GM21786 (cell line): ENCODE data around the gene WDR7.

Experiments
- ATAC-seq: cut with Tn5 transposase; IDR thresholded peaks from one replicate; pipeline ENCODE4 v1.9.1; 2021; ENCODE audit not compliant: unreplicated experiment

WDR7 gene

DNA sequence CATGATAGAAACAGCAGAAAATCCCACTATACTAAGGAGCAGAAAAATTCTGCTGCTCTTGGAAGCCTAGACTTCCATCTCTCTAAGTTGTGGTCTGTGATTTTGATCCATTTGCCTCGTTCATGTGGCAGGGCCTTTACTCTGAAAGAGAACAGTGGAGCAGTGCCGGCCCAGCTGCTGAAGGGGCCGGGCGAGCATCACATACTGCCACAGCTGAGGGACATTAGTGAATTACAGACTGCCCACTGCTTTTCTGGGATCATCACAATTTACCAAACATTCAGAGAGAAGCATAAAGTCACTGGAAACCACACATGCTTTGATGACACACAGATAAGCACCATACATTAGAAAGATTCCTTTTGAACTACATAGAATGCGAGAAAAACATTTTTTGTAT, 278.7 kb downstream of the WDR7 start:
- ATAC-seq = no peak

DNA sequence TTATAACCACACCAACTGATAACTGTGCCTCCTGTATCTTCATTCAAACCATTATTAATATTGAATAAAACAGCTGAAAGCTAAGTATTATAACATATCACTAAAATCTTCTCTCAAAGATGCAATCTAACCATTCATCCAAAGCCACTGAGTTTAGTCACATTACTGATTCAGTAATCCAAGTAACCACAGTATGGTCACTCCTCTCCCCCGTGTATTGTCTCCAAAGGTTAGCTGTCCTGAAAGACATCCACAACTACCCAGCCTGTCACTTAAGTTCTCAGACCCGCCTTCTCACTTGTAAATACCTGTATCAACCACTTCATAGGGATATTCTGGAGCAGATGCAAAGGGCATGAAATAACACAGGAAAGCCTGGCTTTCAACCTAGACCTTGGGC, 282.3 kb downstream of the WDR7 start:
- no peak for ATAC-seq

DNA sequence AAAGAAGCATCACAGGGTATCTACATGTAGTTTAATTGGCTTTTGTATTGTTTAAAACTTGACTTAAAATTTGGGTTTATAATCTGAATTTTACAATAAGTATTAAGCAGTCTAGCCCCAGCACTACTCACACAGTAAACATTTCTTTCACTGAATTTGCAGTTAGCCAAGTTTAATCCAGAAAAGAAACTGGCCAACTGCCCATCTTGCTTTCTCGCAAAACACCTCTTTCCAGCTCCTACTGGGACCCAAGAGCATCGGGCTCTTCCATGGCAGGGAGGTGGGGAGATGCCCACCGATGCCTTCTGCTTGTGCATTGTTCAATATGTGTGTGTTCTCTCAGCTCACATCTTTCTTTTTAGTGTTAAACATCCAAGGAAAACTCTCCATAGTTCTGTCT, 283.0 kb downstream of the WDR7 start:
- no peak for ATAC-seq

DNA sequence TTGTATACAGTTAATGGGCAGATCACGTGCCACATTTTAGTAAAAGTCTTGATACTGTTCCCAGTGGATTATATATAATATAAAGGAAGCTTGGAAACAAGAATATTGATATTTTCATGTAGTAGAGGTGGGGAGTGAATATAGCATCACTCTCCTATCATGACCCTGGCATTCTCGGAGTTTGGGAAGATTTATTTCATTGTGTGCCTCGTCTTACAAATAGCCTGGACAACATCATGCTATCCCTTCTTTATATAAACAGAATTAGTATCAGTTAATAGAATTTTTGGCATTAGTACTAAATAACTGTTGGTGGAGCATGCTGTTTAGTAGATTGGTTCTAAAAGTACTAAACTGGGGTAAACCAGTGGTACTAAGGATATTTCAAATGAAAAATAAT, 283.7 kb downstream of the WDR7 start:
- no peak for ATAC-seq

DNA sequence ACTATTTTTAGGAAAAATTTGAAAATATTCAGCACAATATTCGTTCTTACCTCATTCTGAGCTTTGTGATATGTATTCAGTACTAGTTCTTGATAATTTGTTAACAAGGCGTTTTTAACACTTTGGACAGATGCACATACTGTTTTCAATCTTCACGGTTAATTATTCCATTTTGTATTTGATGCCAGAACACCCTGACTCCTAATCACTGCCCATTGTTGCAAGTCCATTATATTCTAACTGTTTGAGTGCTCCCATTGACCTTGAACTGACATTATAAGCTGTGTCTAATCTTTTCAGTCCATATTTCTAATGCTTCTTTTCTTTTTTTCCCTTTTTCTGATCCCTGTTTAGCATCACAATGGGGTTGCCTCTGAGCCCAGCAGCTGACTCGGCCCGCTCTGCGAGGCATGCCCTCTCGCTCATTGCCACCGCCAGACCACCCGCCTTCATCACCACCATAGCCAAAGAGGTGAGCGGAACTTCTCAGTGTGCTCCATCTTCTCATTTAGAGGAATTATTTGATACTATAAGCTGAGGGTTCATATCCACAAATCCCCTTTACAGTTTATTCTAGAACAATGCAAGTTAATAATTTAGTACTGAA, 284.4 kb downstream of the WDR7 start:
- no peak for ATAC-seq

DNA sequence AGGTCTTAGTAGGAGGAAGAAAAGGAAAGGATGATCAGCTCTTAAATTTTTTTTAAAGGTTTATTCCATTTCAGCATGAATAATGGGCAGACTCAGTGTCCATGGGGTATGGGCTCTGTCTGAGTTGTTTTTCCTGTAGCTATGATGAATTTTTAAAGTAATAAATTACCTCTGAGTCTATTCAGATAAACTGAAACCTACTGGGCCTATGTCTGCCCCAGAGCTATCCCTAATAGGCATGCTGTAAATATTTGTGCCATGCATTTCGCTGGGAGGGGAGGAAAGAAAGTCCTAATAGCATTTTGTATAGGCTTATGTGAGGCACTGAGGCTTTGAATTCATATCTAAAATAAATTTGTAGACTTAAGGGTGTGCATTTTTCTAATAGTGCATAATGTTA, 285.3 kb downstream of the WDR7 start:
- no peak for ATAC-seq

DNA sequence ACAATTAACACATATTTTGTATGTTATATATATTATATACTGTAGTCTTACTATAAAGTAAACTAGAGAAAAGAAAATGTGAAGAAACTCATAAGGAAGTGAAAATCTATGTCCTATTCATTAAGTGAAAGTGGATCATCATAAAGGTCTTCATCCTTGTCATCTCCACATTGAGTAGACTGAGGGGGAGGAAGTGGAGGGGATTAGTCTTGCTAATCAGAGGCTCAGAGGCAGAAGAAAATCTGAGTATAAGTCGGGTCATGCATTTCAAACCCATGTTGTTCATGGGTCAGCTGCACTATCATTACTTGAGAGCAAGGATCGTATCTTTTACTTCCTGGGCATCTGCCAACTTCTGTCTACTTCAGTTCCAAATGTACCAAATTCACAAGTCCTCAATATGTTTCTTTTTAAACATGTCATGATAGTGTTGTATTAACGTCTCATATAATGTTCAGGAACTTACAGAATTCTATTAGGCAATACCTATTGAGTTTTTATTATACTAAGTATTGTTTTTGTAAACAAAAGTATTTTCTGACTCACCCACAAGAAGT, 286.8 kb downstream of the WDR7 start:
- ATAC-seq = no peak

DNA sequence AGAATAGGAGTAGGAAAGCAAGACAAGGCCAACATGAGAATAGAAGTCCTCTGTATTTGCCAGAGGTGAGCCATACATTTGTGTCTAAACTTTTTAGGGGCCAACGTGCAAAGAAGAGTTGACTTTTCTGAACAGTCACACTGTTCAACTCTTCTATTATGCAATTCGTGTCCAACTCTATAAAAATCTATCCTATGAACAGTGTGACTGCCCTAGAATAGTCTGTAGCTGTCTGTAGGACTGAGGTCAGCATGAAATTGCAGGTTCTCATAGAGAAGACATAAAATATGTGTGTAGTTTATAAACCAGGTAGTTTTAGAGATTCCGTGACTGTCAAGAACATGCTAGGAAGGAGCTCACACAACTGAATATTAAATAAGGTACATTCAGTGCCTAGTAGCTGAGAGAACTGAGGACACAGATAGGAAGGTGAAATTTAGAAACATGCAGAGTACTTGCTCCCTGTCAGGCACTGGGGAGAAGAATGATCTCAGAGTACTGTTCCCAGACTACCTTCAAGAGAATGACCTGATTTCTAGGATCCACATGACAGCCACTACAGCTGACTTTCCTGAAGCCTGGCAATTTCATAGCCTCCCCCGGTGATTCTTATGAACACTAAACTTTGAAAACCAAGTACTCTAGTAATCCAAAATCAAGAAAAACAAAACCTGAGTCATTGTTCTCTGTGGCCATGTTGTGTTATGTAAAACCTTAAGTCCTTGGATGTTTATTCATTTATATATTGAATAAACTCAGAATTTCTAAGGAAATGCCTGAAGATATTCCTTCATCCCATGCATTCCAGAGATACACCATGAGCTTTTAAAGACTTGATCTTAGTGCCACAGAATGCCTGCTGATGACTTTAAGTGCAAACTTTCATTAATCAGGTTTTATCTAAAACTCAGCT, 294.3 kb downstream of the WDR7 start:
- ATAC-seq = no peak

DNA sequence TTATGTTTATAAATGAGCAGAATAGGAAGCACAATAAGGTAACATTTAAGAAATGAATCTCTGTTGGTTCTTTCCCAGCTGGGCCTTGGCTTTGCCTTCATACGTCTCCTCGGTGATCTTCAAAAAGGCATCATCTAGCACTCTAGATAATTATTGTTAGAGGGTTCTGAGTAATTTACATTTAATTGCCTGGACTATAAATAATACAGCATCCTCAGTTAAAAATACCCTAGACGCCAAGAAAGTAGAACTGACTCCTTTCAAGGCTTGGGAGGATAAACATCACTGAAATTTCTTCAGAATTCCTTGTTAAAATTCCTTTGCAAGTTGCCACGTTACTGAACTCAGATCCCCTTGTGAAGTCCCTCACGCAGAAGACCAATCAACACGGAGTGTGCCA, 296.1 kb downstream of the WDR7 start:
- ATAC-seq = no peak

DNA sequence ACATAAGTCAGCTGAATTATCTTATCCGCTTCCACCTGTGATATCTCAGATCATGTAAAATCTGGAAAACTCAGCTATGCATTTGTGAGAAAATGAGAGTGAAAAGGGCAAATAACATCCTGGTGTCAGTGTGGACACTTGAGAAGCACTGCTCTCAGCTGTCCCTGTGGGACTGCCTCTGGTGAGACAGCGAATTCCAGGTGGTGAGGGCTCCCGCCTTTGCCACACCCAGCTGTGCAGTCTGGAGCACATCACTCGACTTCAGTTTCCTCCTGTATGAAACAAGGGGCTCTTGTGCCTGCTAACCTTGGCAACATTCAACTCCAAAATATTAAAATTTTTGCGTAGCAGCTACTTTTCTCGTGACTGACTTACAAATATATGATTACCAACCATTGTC, 300.9 kb downstream of the WDR7 start:
- no peak for ATAC-seq

DNA sequence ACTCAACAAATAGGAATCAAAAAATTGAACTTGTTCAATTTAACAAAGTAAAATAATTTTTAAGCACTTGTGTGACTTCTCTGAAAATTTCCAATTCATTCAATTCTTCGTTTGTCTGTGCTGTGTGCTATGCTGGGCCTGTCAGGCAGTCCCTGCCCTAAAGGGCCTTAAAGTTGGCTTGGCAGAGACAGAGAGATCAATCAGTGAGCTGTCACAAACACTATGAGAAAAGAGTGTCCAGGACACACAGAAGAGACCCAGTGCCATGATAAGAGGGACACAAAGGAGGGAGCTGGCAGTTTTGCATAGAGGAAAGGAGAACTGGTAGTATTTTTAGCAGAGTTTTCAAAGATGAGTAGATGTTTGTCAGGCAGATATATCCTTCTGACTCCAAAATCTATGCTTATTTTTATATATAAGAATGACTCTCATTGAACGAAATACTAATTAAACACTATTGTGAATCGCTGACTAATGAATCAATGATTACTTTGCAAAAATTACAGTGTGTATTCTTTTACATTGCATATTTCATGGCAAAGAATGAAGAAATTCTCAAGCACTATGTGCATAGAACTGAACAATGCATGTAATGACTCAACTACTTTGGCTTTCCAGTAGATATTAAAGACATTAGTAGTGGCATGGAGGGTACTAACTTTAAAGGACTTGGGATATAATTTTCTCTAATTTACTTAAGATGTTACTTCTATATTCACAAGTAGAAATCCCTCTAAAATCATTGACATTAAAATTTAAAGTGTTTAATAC, 302.5 kb downstream of the WDR7 start:
- ATAC-seq = no peak

DNA sequence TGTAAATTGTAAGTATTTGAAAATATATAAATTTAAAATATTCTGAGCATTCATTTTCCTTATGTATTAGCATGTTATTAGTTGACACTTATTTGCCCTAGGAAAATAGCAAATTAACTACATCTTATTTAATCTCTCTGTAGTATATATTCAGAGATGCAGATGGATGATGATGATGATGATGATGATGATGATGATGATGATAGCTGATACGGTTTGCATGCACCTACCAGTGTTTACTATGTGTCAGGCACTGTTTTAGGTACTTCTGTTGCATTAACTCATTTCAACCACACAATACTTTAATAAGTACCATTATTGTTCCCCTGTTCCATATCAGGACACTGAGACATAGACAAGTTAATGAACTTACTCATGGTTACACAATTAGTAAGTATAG, 304.3 kb downstream of the WDR7 start:
- ATAC-seq = no peak

DNA sequence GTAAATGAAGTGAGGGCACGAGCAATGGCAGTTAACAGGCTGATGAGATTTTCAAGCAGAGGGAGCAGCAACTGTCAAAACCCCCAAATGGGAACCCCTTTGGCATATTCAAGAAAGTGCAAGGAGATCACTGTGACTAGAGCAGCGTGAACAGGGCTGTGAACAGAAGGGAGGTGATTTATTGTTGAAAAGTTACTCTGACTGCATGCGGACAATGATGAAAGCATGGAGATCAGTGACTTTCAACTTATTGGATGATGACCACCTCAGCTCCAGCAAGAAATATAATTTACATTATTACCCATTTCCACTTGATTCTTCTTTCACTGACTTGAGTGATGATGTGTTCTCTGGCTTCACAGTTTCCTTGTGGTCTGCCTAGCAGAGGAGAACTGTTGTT, 308.0 kb downstream of the WDR7 start:
- no peak for ATAC-seq

DNA sequence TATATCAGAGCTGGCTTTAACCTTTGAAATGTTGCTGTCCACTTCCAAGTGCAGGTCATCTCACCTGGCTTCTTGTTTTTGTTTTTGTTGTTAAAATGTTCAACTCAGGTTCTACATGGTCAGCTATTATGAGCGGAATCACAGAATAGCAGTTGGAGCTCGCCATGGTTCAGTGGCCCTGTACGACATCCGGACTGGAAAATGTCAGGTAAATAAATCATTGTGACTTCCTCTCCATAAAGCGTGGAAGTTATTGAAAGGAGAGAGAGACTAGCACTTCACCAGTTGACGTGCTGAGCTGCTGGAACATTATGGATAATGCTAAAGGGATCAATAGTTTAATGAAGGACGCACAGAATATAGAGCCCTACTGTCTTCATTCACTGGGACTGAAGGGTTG, 311.2 kb downstream of the WDR7 start:
- no peak for ATAC-seq

DNA sequence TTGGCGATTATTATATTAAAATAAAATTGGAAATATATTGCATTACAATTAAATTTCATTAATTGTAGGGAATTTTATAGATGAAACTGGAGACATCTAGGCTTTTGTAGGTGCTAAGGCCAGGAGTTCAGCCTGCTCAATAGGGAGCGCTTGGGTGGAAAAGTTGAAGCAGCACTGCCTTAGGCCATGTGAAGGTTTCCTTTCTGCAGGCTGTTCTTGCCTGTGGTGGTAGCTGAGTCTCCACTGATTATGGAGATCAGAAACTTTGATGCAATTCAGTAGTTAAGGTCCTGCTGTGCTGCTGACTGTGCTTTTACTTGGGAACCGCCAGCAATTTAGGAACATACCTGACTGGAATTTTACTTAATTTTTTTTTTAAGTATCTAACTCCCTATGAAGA, 315.9 kb downstream of the WDR7 start:
- no peak for ATAC-seq

DNA sequence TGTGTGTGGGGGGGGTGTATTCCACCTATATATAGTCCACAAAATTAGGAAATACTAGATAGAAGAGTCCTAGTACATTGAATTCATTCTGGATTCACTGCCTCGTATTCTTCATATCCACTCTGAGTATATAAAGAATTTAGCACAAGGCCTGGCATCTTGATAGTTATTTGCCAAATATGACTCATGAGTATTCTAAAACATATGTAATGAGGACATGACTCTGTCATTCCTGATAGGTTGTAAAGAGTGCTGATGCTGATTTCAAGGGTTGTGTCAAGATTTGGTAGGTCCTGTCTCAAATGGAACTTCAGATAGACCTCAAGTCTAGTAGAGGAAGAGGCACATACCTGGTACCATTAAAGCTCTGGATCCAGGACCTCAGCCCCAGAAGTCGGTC, 322.3 kb downstream of the WDR7 start:
- no peak for ATAC-seq

DNA sequence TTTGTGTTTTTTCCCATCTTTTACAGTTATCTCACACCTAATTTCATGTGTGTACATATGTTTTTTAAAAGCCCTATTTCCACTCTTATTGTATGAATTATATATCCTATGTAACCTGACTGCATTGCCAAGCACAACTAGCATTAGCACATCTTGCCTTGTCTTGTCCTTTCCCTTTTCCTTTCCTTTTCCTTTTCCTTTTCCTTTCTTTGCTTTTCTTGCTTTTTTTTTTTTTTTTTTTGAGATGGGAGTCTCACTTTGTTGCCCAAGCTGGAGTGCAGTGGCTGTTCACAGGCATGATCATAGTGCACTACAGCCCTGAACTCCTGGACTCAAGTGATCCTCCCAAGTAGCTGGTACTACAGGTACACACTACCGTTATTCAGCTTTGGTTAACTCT, 323.0 kb downstream of the WDR7 start:
- no peak for ATAC-seq

DNA sequence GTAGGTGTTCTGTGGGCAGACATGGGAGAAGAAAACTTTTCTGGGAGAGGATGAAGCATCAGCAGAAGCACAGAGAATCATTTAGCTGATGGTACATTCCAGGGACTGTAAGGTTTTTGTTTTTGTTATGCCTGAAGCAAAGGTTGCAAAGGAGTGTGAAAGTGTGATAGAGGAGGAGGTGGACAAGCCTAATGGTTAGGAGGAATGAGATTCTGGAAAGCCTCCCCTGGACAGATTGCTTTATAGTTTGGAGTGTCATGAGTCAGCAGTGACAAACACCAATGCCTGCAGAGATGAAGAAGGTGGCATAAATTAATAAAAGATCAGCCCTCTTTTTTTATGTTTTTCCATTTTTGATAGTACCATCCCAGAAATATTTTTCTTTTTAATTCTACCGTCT, 324.1 kb downstream of the WDR7 start:
- ATAC-seq = no peak

DNA sequence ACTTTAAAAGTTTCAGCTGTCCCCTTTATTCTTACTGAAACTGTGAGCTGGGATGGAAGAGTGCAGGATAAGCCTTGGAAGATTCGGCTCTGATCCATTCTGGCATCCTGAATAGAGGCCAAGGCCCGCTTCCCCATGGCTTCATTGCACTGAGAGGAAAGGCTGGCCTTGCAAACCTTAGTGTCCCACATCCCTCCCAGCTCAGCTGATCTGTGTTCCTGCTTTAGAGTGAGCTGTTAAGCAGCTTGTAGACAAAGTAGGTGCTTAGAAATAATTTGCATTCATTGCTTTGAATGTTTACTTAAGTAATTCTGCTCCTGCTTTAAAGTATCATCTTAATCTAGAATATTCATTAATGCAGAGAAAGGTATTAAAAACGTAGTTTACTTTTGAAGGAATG, 326.1 kb downstream of the WDR7 start:
- ATAC-seq = no peak

DNA sequence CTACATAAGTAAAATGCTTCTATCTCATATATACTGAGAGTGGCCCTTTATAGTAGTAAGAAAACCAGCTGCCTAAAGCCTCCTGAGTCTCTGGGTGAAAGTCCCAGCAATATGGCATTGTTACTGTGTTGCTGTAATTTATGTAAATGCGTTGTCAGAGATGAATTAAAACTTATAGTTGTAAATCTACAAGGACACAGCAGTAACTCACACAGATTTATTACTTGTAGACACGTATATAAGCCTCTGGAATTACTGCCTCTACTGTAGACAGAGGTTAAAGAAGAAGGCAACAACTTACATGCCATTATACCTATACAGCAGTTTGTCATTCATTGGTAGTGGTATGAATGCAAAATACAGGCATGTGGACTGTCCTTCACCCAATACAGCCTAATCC, 326.6 kb downstream of the WDR7 start:
- no peak for ATAC-seq

DNA sequence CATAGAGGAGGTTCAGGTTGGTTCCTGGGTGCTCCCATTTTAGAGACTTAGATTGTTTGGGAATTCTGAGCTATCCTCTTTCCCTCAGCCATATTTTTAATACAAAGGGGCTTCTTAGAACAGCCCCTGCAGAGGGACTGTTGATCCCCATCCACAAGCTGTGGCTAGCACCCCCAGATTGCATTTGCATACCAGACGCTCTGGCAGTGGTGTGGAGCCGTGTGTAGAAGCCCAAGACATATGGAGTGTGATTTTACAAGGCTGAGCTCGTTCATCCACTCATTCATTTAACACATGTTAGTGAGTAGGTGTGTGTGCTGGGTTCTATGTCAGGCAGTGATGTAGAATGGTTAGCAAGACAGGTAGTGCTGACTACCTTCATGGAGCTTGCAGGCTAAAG, 329.0 kb downstream of the WDR7 start:
- ATAC-seq = no peak

DNA sequence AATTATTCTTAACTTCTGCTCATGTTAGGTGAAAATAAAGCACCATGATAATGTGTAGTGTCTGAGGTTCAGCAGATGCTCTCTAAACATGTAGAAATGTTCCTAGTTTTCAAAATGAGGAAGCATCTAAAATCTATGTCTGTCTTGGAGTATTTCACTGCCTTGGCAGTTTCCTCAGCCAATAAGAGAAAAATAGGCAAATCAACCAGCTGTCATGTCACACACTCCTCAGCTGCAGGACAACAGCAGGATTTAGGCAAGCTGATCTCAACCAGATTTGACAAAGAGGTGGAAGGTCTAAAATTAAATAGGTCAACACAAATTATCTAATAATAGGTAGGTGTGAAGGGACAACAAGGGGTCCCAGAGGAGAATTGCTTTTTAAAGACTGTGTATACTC, 331.6 kb downstream of the WDR7 start:
- no peak for ATAC-seq
